ENCODE data around the gene TYMS.

The TYMS gene

DNA sequence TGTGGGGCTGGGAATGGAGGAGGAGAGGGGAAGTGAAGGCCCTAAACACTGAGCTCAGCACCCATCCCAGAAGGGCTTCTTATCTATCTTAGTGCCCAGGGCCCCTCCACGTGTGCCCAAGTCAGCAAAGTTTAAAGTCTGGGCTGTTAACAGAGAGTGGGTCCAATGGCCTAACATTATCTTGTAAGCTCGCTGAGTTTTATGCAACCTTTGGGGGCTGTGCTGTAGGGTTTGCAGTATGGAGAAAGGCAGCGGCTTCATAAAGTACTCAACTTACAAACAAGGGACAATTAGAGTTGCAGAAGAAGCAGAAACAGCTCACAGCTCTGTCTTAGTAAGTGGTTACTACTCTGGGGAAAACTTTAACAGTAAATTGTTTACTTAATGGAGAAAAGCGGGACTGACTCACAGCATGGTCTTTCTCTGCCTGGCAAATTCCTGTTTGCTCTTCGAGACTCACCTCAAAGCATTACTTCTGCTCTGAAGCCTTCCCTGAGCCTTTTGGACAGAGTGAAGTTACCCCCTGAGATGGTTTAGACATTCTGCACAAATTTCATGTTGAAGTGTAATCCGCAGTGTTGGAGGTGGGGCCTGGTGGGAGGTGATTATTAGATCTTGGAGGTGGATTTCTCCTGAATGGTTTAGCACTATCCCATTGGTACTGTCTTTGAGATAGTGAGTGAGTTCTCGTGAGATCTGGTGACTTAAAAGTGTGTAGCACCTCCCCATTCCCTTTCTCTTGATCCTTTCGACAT, 45.9 kb downstream of the TYMS start:
- TF ChIP-seq, protein P1, sequence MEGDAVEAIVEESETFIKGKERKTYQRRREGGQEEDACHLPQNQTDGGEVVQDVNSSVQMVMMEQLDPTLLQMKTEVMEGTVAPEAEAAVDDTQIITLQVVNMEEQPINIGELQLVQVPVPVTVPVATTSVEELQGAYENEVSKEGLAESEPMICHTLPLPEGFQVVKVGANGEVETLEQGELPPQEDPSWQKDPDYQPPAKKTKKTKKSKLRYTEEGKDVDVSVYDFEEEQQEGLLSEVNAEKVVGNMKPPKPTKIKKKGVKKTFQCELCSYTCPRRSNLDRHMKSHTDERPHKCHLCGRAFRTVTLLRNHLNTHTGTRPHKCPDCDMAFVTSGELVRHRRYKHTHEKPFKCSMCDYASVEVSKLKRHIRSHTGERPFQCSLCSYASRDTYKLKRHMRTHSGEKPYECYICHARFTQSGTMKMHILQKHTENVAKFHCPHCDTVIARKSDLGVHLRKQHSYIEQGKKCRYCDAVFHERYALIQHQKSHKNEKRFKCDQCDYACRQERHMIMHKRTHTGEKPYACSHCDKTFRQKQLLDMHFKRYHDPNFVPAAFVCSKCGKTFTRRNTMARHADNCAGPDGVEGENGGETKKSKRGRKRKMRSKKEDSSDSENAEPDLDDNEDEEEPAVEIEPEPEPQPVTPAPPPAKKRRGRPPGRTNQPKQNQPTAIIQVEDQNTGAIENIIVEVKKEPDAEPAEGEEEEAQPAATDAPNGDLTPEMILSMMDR (IDR thresholded peaks at IDR 0.05; ENCODE audit: low read depth, low read length, missing control alignments) = no peak
- DNase-seq (ENCODE audit: extremely low read depth, low read depth) = no peak
- 0 out of 2 replicates have a peak overlapping the region, but pooled peaks have one; percentile 9 for H3K4me3 ChIP-seq (replicated peaks; ENCODE audit: low read depth, low read length)

DNA sequence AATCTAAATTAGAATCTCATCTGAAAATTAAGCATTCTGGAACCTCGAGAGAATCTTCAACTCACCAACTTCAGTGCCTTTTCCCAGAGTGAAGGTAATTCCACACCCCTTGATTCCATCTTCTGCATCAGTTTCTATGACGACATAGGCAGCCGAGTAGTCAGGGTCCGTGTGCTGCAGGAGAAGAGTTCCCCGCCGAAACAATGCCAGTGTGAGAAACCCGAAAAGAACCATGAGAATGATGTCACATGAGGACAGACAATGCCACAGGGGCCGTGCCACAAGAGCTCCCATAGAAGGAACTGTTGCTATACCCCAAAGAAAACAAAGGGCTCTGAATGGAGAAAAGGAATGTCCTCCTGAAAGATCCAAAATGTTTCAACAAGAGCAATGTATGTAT, 49.0 kb downstream of the TYMS start:
- DNase-seq (ENCODE audit: extremely low read depth, low read depth) = no peak
- no peak overlapping the region for H3K4me3 ChIP-seq (replicated peaks; ENCODE audit: low read depth, low read length)
- TF ChIP-seq, protein P1 (IDR thresholded peaks at IDR 0.05; ENCODE audit: low read depth, low read length, missing control alignments) = no peak

DNA sequence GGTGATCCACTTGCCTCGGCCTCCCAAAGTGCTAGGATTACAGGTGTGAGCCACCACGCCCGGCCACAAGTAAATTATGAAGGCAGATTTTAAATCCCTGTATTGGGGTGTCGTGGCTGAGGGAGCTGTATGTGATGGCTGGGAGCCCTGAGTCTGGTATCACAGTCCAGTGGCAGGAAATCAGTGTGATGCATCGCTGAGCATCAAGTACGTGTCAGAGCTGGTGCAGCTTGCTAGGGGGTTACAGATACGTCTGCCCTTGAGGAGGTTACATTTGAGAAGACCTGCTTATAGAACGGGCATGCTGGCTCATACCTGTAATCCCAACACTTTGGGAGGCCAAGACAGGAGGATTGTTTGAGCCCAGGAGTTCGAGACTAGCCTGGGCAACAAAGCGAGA, 50.6 kb downstream of the TYMS start:
- no peak for DNase-seq (ENCODE audit: extremely low read depth, low read depth)
- no peak overlapping the region for H3K4me3 ChIP-seq (replicated peaks; ENCODE audit: low read depth, low read length)
- TF ChIP-seq, protein P1 (IDR thresholded peaks at IDR 0.05; ENCODE audit: low read depth, low read length, missing control alignments) = no peak

DNA sequence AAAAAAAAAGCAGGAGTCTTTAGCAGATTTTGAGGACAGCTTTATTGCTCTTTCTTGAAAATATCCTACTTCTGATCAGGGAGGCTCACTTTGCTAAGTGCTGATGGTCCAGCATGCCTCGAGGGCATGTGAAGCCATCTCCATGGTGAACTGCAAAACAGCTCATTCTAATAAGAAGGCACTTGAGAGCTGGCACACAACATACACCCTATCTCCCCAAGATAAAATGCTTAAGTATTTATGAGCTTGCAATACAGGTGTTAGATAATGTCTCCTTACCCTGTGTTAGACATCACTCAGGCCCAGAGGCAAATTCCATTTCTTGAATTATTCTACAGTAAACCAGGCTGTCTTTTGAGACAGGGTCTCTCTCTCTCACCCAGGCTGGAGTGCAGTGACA, 52.3 kb downstream of the TYMS start:
- H3K4me3 ChIP-seq (replicated peaks; ENCODE audit: low read depth, low read length) = 0 out of 2 replicates have a peak overlapping the region, but pooled peaks have one; percentile 97
- DNase-seq (ENCODE audit: extremely low read depth, low read depth) = no peak
- TF ChIP-seq, protein P1 (IDR thresholded peaks at IDR 0.05; ENCODE audit: low read depth, low read length, missing control alignments) = no peak

DNA sequence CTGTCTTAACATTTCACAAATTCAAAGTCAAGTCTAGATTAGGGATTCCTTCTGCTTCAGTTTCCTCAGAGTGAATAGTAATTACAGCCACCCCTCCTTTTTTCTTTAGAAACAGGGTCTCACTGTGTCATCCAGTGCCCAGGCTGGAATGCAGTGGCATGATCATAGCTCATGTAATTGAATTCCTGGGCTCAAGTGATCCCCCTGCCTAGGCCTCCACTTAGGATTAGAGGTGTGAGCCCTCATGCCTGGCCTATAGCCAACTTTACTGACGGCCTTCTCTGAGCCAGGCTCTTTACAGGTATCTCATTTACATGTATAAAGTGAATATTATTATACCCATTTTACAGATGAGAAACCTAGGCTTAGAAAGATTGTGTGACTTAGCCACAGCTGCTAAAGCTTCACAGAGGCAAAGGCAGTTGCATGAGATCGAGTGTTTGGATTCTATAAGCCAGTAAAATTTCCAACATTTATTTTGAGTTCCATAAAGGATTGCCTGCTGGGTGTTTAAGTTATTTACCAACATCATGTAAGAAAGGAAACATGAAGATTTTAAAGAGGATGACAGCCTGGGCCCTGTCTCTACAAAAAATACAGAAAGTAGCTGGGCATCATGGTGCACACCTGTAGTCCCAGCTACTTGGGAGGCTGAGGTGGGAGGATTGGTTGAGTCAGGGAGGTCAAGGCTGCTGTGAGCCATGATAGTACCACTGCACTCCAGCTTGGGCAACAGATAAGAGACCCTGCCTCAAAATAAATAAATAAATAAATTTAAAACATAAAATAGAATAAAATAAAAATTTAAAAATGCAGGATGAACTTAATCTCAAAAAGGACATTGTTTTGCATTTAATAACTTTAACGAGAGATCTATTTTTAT, 53.2 kb downstream of the TYMS start:
- DNase-seq (ENCODE audit: extremely low read depth, low read depth) = no peak
- TF ChIP-seq, protein P1 (IDR thresholded peaks at IDR 0.05; ENCODE audit: low read depth, low read length, missing control alignments) = no peak
- H3K4me3 ChIP-seq (replicated peaks; ENCODE audit: low read depth, low read length) = peak overlapping the region; percentile 97

DNA sequence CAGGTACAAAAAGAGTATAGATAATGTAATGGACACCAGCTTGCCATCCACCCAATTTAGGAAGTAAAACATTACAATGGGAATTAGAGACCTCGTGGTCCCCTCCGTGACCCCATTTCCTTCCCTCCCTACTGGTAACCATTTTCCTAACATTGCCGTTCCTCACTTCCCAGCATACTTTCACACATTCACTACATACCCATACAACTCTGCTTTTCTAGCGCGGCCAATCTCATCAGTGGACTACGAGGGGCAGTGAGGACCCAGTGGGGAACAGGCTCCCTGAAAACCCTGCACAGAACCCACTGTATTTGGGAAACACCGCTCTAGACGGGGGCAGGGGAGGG, 53.8 kb downstream of the TYMS start:
- no peak for DNase-seq (ENCODE audit: extremely low read depth, low read depth)
- peak overlapping the region; percentile 97 for H3K4me3 ChIP-seq (replicated peaks; ENCODE audit: low read depth, low read length)
- TF ChIP-seq, protein P1 (IDR thresholded peaks at IDR 0.05; ENCODE audit: low read depth, low read length, missing control alignments) = no peak
